NB4 (cell line): ENCODE measurements around the gene KIRREL3.

ENCODE experiments used
- DNase-seq: peaks from one replicate; pipeline ENCODE4 v3.0.0; 2010; ENCODE audit warnings: low read depth
- H3K4me3 ChIP-seq: one replicate; pipeline ENCODE4 v1.5.1; 2011; ENCODE audit warnings: mild to moderate bottlenecking, low read depth, low read length, moderate library complexity
- CTCF ChIP-seq: IDR thresholded peaks from one replicate; pipeline ENCODE4 v1.5.1; 2012; ENCODE audit warnings: low read depth, low read length
- MAX ChIP-seq: IDR thresholded peaks from 2 replicates; pipeline ENCODE4 v1.6.1; 2011; ENCODE audit warnings: low read depth, low read length
- MYC ChIP-seq: IDR thresholded peaks from 2 replicates; pipeline ENCODE4 v1.6.1; 2011; ENCODE audit warnings: low read depth, low read length
- POLR2A ChIP-seq: IDR thresholded peaks from 2 replicates; pipeline ENCODE4 v1.6.1; 2011; ENCODE audit warnings: mild to moderate bottlenecking; ENCODE audit not compliant: insufficient read length; ENCODE audit errors: extremely low read depth

KIRREL3 gene

DNA sequence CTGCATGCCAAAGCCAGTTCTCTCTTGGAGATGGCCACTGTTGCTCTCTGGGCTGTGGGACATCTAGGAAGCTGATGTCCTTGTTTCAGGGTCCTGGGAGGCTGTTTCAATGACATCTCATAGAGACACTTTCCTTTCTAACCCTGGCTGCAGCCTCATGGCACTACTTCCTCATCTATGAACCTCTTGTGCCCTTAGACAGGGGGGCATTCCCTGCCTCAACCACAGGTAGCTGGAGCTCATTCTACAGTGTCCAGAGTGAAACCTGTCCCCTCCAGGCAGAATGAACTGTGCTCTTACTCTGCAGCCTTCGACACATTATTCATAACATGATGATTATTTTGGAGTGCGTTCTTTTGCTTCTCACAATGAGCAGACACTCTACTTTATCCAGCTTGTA is 335.9 kb downstream of the KIRREL3 start:
- no peak for DNase-seq
- TF ChIP-seq MYC (no peak), MAX (no peak), CTCF (no peak), POLR2A (no peak)
- H3K4me3 ChIP-seq: no peak overlapping the region

GRCh38 chr11:126663749-126664592 is 336.6 kb downstream of the KIRREL3 start:
- no peak for DNase-seq
- TF ChIP-seq CTCF: no peak
- TF ChIP-seq POLR2A: no peak
- TF ChIP-seq MYC: no peak
- TF ChIP-seq MAX: no peak
- H3K4me3 ChIP-seq: no peak overlapping the region

DNA sequence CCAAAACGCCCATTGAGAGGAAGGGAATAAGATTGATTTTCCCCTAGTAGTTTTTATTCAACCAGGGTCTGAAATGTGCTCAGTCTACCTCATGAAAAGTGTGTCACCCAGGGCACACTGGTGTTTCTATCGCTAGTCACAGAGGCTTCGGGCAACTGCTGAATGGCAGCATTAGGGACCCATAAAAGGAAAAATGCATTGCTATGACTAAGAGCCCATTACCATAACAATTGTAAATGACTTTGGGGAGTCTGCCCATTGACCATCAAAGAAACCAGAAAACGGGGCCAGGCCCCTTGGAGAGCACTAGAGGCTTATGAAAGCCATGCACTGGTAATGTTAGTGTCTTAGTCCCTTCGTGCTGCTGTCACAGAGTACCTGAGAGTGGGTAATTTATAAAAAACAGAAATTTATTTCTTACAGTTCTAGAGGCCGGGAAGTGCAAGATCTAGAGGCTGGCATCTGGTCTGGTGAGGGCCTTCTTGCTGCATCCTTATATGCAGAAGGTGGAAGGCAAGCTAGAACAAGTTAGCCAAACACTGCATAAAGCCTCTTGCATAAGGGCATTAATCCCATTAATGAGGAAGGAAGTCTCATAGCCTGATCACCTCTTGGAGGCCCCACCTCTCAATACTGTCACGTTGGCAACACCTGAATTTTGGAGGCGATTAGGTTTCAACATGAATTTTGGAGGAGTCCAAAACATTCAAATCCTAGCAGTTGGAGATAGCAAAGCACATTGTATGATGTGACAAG is 338.4 kb downstream of the KIRREL3 start:
- H3K4me3 ChIP-seq: no peak overlapping the region
- DNase-seq: no peak
- no peak for TF ChIP-seq MYC
- no peak for TF ChIP-seq CTCF
- TF ChIP-seq MAX: no peak
- no peak for TF ChIP-seq POLR2A

DNA sequence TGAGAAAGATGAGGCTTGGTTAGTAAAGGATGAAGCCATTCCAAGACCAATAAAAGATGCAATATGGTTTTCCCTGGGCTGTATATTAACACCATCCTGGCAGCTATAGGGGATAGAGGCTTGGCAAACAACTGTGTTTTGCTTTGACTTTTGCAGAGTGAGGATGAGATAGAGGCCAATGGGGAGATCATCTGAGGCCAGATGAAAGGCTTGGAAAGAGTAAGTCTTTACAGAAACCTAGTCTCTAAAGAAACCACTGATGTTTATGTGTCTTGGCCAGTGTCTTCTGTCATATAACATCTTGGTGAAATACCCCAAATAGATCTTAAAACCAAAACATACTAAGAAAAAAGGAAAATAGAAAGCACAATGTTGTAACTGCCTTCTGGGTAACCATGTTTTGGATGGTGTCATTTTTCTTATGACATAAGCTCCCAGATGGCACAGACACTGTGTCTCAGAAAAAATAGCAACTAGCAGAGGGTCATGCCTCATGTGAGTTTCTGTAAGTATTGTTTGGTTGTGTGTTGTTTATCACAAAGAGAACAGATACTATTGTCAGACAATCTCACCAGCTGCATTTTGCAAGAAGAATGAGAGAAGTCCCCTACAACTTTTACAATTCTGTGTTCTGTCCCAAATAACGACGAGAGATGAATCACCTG is 339.7 kb downstream of the KIRREL3 start:
- DNase-seq: no peak
- H3K4me3 ChIP-seq: no peak overlapping the region
- TF ChIP-seq MYC: no peak
- no peak for TF ChIP-seq MAX
- no peak for TF ChIP-seq POLR2A
- no peak for TF ChIP-seq CTCF

GRCh38 chr11:126660321-126660720 is 340.2 kb downstream of the KIRREL3 start:
- DNase-seq: no peak
- TF ChIP-seq MYC (no peak), MAX (no peak), CTCF (no peak), POLR2A (no peak)
- no peak overlapping the region for H3K4me3 ChIP-seq
